ENCODE measurements around the gene UBQLN2. TPM values are rescaled to one million over a fixed set of nuclear protein-coding genes. Genes with fewer than 3 reads are reported as not detected.

UBQLN2 gene
- total RNA-seq, 1 donor from 2014 or later: 20.0 TPM

Other genes starting within 250 kb of the UBQLN2 start
- gene NBDY, start 165.6 kb downstream of the UBQLN2 start, total RNA-seq: 6.7 TPM